Right lobe of liver (tissue), 6 donors: ENCODE measurements around the gene METTL8. TPM values are rescaled to one million over a fixed set of nuclear protein-coding genes. Genes with fewer than 3 reads are reported as not detected.
A peak's percentile ranks its signal among the peaks of the same experiment; 100 is the strongest.
"Not testable (repeated sequence)": the region's sequence is repeated elsewhere in the genome, so short reads cannot be mapped to it uniquely, and the experiment has no call there.

Experiments
- ATAC-seq, 4 donors: fragments of 200-7000 bp; cut with Tn5 transposase; one replicate each; pipeline ENCODE4 v1.9.1; 2020; ENCODE audit warnings: mild to moderate bottlenecking in 4 of 4, moderate library complexity in 4 of 4
- DNase-seq, 3 donors: peaks; one replicate each; pipeline ENCODE4 v3.0.0-alpha.2; 2020
- H3K27ac ChIP-seq, 3 donors: fragments of 200-600 bp; one replicate each; pipeline ENCODE4 v1.8.0; 2022
- H3K27me3 ChIP-seq, 2 donors: fragments of 200-600 bp; one replicate each; pipeline ENCODE4 v1.8.0; 2022
- H3K36me3 ChIP-seq, 4 donors: fragments of 200-600 bp; sonication (generic) in 1 of 4; one replicate each; pipeline versions ENCODE4 v1.5.1 to v1.8.0; 2017 to 2022; ENCODE audit warnings: control low read depth in 1 of 4
- H3K4me1 ChIP-seq, 4 donors: fragments of 200-600 bp; sonication (generic) in 1 of 4; one replicate each; pipeline versions ENCODE4 v1.5.1 to v1.8.0; 2017 to 2022; ENCODE audit warnings: control low read depth in 1 of 4
- H3K4me3 ChIP-seq, 3 donors: fragments of 200-600 bp; one replicate each; pipeline ENCODE4 v1.8.0; 2022
- H3K9me3 ChIP-seq, 4 donors: fragments of 200-600 bp; sonication (generic) in 1 of 4; one replicate each; pipeline versions ENCODE4 v1.5.1 to v1.8.0; 2017 to 2022; ENCODE audit warnings: control low read depth in 1 of 4
- POLR2A ChIP-seq: fragments of 450-650 bp; IDR thresholded peaks from one replicate; pipeline ENCODE4 v1.6.1; 2017; ENCODE audit warnings: antibody characterized with exemption, mild to moderate bottlenecking
- WGBS: methylation state at CpG from one replicate; pipeline ENCODE4 v1.1.6; 2018; ENCODE audit warnings: low coverage, low lambda C conversion rate; ENCODE audit not compliant: insufficient coverage; ENCODE audit errors: missing lambda C conversion rate; 5-methylcytosine and 5-hydroxymethylcytosine counted together
- intact Hi-C, 2 donors: fragments of 100-400 bp; cut with DNase I; formaldehyde crosslinking; loops; one replicate each; pipeline versions ENCODE4 v1.11.2 to v1.14.1; 2022
- total RNA-seq, 6 experiments: library from RNA; depleted of rRNA in 2 of 6; stranded (reverse); fragments of >200 nt in 2 of 6; fragmentation: NEBNext Ultra II Directional in 3 of 6; extraction: Animal tissue kit (Norgen Biotek cat#: 25700) in 3 of 6; gene quantifications; one replicate each; pipeline versions ENCODE4 v1.1.0 to v1.2.4, GENCODE V29; 2016 to 2023
- TF ChIP-seq, protein P1 (sequence below), 4 donors: fragments of 200-600 bp in 3 of 4; fragments of 450-650 bp in 1 of 4; IDR thresholded peaks; one replicate each; pipeline versions ENCODE4 v1.5.1 to v1.8.0; 2016 to 2022; ENCODE audit warnings: antibody characterized with exemption in 4 of 4, mild to moderate bottlenecking in 2 of 4
- donor health status: DM: no; HTN: yes; CAD: no.
- donor health status: DM: no; HTN: no; CAD: no.
- donor health status: DM: no; HTN: no; CAD: no.
- donor health status: DM: no; HTN: yes; CAD: no.
- donor health status: DM: no; HTN: yes; CAD: no.

Gene METTL8
- total RNA-seq, 6 experiments from 2014 or later = 6.5 to 13.8 (median 9.5) TPM

DNA sequence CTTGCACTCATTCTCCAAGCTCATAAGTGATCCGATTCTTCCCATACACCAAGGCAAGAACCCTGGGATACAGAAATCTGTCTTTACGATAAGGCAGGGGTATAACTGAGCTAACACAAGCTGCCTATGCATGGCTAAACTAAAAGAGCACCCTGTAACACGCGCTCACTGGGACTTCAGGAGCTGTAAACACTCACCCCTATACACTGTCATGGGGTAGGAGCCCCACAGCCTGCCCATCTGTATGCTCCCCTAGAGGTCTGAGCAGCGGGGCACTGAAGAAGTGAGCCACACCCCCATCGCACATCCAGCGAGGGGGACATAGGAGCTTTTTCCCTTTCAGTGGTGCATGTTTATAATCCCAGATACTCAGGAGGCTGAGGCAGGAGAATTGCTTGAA is 46.7 kb downstream of the METTL8 start:
- WGBS = 72% methylated on average over 2 of the region's 7 CpGs

DNA sequence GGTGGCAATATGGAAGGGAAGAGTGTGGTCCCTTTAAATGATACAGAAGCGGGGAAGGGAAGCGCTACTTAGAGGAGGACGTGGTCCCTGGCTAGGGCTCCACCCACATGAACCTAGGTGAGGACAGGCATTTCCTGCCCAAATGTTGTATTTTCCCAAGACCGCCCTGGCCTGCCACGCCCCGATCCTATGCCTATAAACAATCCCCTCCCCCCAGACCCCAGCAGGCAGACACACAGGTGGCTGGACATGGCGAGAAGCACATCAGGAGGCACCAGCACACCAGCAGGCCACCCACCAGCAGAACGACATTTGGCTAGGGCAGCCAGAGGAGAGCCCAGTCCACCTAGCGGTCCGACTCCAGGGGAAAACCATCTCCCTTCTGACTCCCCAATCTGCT is 47.2 kb downstream of the METTL8 start:
- peaks cover 0 to 8% (median 0%) of the 10 kb centered on the region in 4 donors for H3K4me1 ChIP-seq
- DNase-seq (no peak), ATAC-seq (no peak)
- H3K4me3 ChIP-seq = no peak overlapping the region
- no peaks in the 10 kb centered on the region for H3K36me3 ChIP-seq
- TF ChIP-seq, protein P1, sequence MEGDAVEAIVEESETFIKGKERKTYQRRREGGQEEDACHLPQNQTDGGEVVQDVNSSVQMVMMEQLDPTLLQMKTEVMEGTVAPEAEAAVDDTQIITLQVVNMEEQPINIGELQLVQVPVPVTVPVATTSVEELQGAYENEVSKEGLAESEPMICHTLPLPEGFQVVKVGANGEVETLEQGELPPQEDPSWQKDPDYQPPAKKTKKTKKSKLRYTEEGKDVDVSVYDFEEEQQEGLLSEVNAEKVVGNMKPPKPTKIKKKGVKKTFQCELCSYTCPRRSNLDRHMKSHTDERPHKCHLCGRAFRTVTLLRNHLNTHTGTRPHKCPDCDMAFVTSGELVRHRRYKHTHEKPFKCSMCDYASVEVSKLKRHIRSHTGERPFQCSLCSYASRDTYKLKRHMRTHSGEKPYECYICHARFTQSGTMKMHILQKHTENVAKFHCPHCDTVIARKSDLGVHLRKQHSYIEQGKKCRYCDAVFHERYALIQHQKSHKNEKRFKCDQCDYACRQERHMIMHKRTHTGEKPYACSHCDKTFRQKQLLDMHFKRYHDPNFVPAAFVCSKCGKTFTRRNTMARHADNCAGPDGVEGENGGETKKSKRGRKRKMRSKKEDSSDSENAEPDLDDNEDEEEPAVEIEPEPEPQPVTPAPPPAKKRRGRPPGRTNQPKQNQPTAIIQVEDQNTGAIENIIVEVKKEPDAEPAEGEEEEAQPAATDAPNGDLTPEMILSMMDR (IDR thresholded peaks at IDR 0.05) = no peak
- no peak for TF ChIP-seq POLR2A
- WGBS = 61% methylated on average over 3 of the region's 10 CpGs
- intact Hi-C loops = no loop called here
- no peak overlapping the region for H3K27ac ChIP-seq
- H3K9me3 ChIP-seq = no peaks in the 10 kb centered on the region
- no peaks in the 10 kb centered on the region for H3K27me3 ChIP-seq

More for the DNA sequence above, 46.7 kb downstream of the METTL8 start:
- Histone ChIP-seq H3K4me3 (no peak overlapping the region), H3K9me3 (no peaks in the 10 kb centered on the region), H3K27me3 (no peaks in the 10 kb centered on the region), H3K27ac (no peak overlapping the region), H3K36me3 (no peaks in the 10 kb centered on the region), H3K4me1 (peaks cover 0 to 8% (median 0%) of the 10 kb centered on the region in 4 donors)
- intact Hi-C loops = no loop called here
- no peak for TF ChIP-seq POLR2A
- TF ChIP-seq, protein P1 (IDR thresholded peaks at IDR 0.05) = no peak
- ATAC-seq (no peak), DNase-seq (no peak)

DNA sequence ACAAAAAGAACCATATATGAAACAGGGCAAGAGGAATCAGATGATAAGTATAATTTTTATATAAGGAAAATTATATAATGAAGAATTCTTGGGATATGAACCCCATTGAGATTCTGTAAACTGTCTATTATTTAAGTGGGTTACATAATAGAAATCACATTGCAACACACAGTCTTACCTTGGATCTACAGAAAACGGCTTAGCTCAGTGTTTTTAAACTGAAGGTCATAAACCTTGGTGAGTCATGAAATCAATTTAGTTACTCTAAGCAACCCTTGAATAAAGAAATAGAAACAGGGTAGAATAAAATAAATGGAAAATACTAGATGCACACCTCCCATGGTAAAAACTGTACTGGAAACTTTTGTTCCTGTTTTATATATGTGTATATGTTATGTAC is 50.7 kb downstream of the METTL8 start:
- peak; percentile 82 to 94 (median 92) for ATAC-seq
- Histone ChIP-seq H3K4me1 (peaks cover 0 to 8% (median 0%) of the 10 kb centered on the region in 4 donors), H3K36me3 (no peaks in the 10 kb centered on the region), H3K9me3 (no peaks in the 10 kb centered on the region), H3K27me3 (no peaks in the 10 kb centered on the region), H3K27ac (peak overlapping the region in 2 of 3 donors; percentile 7 to 47), H3K4me3 (no peak overlapping the region)
- intact Hi-C loops = no loop called here
- TF ChIP-seq, protein P1 (IDR thresholded peaks at IDR 0.05) = no peak
- TF ChIP-seq POLR2A = no peak
- WGBS = 21% methylated on average over 1 of the region's 1 CpG
- no peak for DNase-seq

DNA sequence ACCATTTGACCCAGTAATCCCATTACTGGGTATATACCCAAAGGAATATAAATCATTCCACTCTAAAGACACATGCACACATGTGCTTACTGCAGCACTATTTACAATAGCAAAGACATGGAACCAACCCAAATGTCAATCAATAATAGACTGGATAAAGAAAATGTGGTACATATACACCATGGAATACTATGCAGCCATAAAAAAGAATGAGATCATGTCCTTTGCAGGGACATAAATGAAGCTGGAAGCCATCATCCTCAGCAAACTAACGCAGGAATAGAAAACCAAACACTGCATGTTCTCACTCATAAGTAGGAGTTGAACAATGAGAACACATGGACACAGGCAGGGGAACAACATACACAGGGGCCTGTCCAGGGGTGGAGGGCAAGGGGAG is 51.6 kb downstream of the METTL8 start:
- DNase-seq, H3K36me3 ChIP-seq, H3K27me3 ChIP-seq, H3K9me3 ChIP-seq, intact Hi-C loops, H3K4me3 ChIP-seq, H3K4me1 ChIP-seq, H3K27ac ChIP-seq, ATAC-seq: not testable (repeated sequence)
- 78% methylated on average over 1 of the region's 1 CpG for WGBS

GRCh38 chr2:171377852-171378251 is 55.9 kb downstream of the METTL8 start:
- ATAC-seq, H3K27me3 ChIP-seq, H3K27ac ChIP-seq, H3K9me3 ChIP-seq, DNase-seq, H3K4me3 ChIP-seq, intact Hi-C loops, H3K4me1 ChIP-seq, H3K36me3 ChIP-seq: not testable (repeated sequence)

- intact Hi-C loops = no loop called here
- no peak for ATAC-seq
- no peak for TF ChIP-seq POLR2A
- TF ChIP-seq, protein P1 (IDR thresholded peaks at IDR 0.05) = no peak
Observed at GRCh38 chr2:171367692-171368091, 66.1 kb downstream of the METTL8 start.

More at GRCh38 chr2:171367692-171368091, 66.1 kb downstream of the METTL8 start:
- DNase-seq = no peak
- Histone ChIP-seq H3K9me3 (no peaks in the 10 kb centered on the region), H3K27me3 (no peaks in the 10 kb centered on the region), H3K4me1 (no peaks in the 10 kb centered on the region), H3K27ac (no peak overlapping the region), H3K4me3 (no peak overlapping the region), H3K36me3 (no peaks in the 10 kb centered on the region)
- 79% methylated on average over 2 of the region's 2 CpGs for WGBS
